SK-N-MC (cell line): ENCODE results near the gene BRD9.
"Not testable (repeated sequence)": the region's sequence is repeated elsewhere in the genome, so short reads cannot be mapped to it uniquely, and the experiment has no call there.

Experiments
- DNase-seq: peaks from one replicate; pipeline ENCODE4 v3.0.0-alpha.2; 2011; ENCODE audit warnings: low read depth, low spot score
- H3K27ac ChIP-seq: fragments of 200-600 bp; sonication (generic); 2 replicates; pipeline ENCODE4 v1.5.1; 2016; ENCODE audit warnings: mixed run types
- H3K36me3 ChIP-seq: fragments of 200-600 bp; sonication (generic); 2 replicates; pipeline ENCODE4 v1.6.1; 2017; ENCODE audit warnings: antibody characterized with exemption, low read length, mixed read lengths; ENCODE audit not compliant: insufficient read depth
- H3K4me3 ChIP-seq: fragments of 200-600 bp; sonication (generic); 2 replicates; pipeline ENCODE4 v1.5.1; 2016
- H3K9ac ChIP-seq: fragments of 200-600 bp; sonication (generic); 2 replicates; pipeline ENCODE4 v1.8.0; 2017; ENCODE audit warnings: mixed run types, mixed read lengths; ENCODE audit not compliant: insufficient read length
- H3K9me3 ChIP-seq: fragments of 200-600 bp; sonication (generic); 2 replicates; pipeline ENCODE4 v1.6.1; 2017; ENCODE audit warnings: low read depth, mild to moderate bottlenecking, antibody characterized with exemption, low read length, moderate library complexity, mixed read lengths
- EZH2 ChIP-seq: fragments of 200-600 bp; sonication (generic); IDR thresholded peaks from one replicate; pipeline ENCODE4 v1.6.1; 2017; ENCODE audit warnings: antibody characterized with exemption
- FOXP2 ChIP-seq: optimal IDR thresholded peaks from 2 replicates; pipeline ENCODE3; 2011; ENCODE audit warnings: mild to moderate bottlenecking, moderate library complexity; ENCODE audit not compliant: insufficient read depth; ENCODE audit errors: extremely low read length, control extremely low read depth
- POLR2AphosphoS5 ChIP-seq: IDR thresholded peaks from 2 replicates; pipeline ENCODE4 v1.6.1; 2012; ENCODE audit warnings: mild to moderate bottlenecking, low read depth, low read length, borderline replicate concordance

Gene BRD9

GRCh38 chr5:916441-917293, 24.1 kb upstream of the BRD9 start:
- DNase-seq, result no peak
- TF ChIP-seq POLR2AphosphoS5 (no peak), EZH2 (no peak), FOXP2 (no peak)
- Histone ChIP-seq H3K4me3 (no peak overlapping the region), H3K9ac (no peak overlapping the region), H3K27ac (no peak overlapping the region), H3K36me3 (peaks cover 32% of the 10 kb centered on the region; the same call in 1 of the 2 replicates), H3K9me3 (no peaks in the 10 kb centered on the region)

- Histone ChIP-seq H3K9me3 (no peaks in the 10 kb centered on the region), H3K36me3 (peaks cover 32% of the 10 kb centered on the region; the same call in 1 of the 2 replicates), H3K4me3 (no peak overlapping the region), H3K9ac (no peak overlapping the region), H3K27ac (no peak overlapping the region)
- no peak for DNase-seq
- TF ChIP-seq EZH2, result no peak
- TF ChIP-seq POLR2AphosphoS5, result no peak
- TF ChIP-seq FOXP2, result no peak
Observed at GRCh38 chr5:915946-916345, 23.3 kb upstream of the BRD9 start.

- not testable (repeated sequence) for H3K9ac ChIP-seq, H3K27ac ChIP-seq, H3K4me3 ChIP-seq, H3K9me3 ChIP-seq, DNase-seq
- H3K36me3 ChIP-seq, result peaks cover 32% of the 10 kb centered on the region; the same call in 1 of the 2 replicates
Observed at GRCh38 chr5:915346-915745, 22.7 kb upstream of the BRD9 start.

- no peak for DNase-seq
- Histone ChIP-seq H3K4me3 (no peak overlapping the region), H3K36me3 (peaks cover 32% of the 10 kb centered on the region; the same call in 1 of the 2 replicates), H3K9me3 (no peaks in the 10 kb centered on the region), H3K27ac (no peak overlapping the region), H3K9ac (no peak overlapping the region)
- no peak for TF ChIP-seq POLR2AphosphoS5
- no peak for TF ChIP-seq EZH2
- TF ChIP-seq FOXP2, result no peak
Observed at GRCh38 chr5:914612-915011, 22.0 kb upstream of the BRD9 start.

- Histone ChIP-seq H3K4me3 (no peak overlapping the region), H3K9me3 (no peaks in the 10 kb centered on the region), H3K27ac (no peak overlapping the region), H3K36me3 (peaks cover 33% of the 10 kb centered on the region; the same call in 1 of the 2 replicates), H3K9ac (no peak overlapping the region)
- TF ChIP-seq FOXP2, result no peak
- no peak for TF ChIP-seq POLR2AphosphoS5
- no peak for TF ChIP-seq EZH2
- no peak for DNase-seq
Observed at GRCh38 chr5:914174-914573, 21.6 kb upstream of the BRD9 start.

DNA sequence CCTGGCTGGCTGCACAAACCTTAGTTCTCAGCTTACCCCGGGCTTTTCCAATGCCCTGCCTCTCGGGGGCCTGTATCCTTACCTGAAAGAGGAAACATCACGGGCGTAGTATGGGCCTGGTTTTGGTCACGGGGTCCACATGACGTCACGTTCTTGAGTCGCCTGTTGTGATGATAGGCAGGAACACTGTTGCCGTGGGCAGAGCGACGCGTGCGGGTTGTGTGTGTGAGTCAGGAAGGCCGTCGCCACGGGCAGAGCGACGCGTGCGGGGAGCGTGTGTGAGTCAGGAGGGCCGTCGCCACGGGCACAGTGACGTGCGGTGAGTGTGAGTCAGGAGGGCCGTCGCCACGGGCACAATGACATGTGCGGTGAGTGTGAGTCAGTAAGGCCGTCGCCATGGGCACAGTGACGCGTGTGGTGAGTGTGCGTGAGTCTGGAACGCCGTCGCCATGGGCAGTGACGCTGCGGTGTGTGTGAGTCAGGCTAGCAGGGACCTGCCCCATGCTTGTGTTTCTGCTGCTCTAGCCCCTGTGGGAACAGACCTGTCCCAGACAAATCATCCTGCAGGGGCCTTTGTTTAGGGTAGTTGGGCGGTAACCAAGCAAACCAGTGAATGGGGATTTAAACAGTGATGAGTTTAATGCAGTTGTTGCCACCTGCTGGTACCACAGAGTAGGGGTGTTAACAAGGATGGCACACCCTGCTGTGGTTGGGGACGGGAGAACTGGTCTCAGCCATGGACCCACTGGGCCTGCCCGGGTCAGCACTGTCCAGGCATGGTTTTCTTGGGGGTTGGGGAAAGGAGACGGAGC, 19.9 kb upstream of the BRD9 start:
- TF ChIP-seq EZH2 (no peak), POLR2AphosphoS5 (no peak)
- no peak for DNase-seq
- Histone ChIP-seq H3K27ac (no peak overlapping the region), H3K4me3 (no peak overlapping the region), H3K9me3 (no peaks in the 10 kb centered on the region), H3K9ac (no peak overlapping the region), H3K36me3 (peaks cover 41% of the 10 kb centered on the region)

GRCh38 chr5:911601-912000, 19.0 kb upstream of the BRD9 start:
- Histone ChIP-seq H3K9me3 (no peaks in the 10 kb centered on the region), H3K27ac (no peak overlapping the region), H3K9ac (no peak overlapping the region), H3K36me3 (peaks cover 41% of the 10 kb centered on the region), H3K4me3 (no peak overlapping the region)
- DNase-seq, result no peak
- TF ChIP-seq EZH2, result no peak
- no peak for TF ChIP-seq FOXP2
- no peak for TF ChIP-seq POLR2AphosphoS5

- no peak overlapping the region for H3K9ac ChIP-seq
- no peak for DNase-seq
- no peak overlapping the region for H3K27ac ChIP-seq
- TF ChIP-seq POLR2AphosphoS5 (no peak), FOXP2 (no peak), EZH2 (no peak)
- H3K9me3 ChIP-seq, result no peaks in the 10 kb centered on the region
- peaks cover 35% of the 10 kb centered on the region for H3K36me3 ChIP-seq
- H3K4me3 ChIP-seq, result no peak overlapping the region
Observed at GRCh38 chr5:910769-911160, 18.2 kb upstream of the BRD9 start.
